ENCODE data around the gene RAB33B.

- no peak for TF ChIP-seq CTCF (IDR thresholded peaks at IDR 0.05)
- TF ChIP-seq AFF4 (CRISPR knock-in tag; IDR thresholded peaks at IDR 0.05; ENCODE audit: borderline replicate concordance): no peak
- TF ChIP-seq JUN (CRISPR knock-in tag; IDR thresholded peaks at IDR 0.05): no peak
- TF ChIP-seq GABPB1 (CRISPR knock-in tag; IDR thresholded peaks at IDR 0.05): no peak
- TF ChIP-seq SP1 (CRISPR knock-in tag; conservative IDR thresholded peaks at IDR 0.05): no peak
- TF ChIP-seq ELF4 (CRISPR knock-in tag; IDR thresholded peaks at IDR 0.05; ENCODE audit: low read depth): no peak
- no peak for TF ChIP-seq FOXP1 (CRISPR knock-in tag; IDR thresholded peaks at IDR 0.05; ENCODE audit: borderline replicate concordance)
- TF ChIP-seq ZNF232 (CRISPR knock-in tag; IDR thresholded peaks at IDR 0.05): no peak
- TF ChIP-seq ATF2 (CRISPR knock-in tag; IDR thresholded peaks at IDR 0.05; ENCODE audit: borderline replicate concordance, low read depth): no peak
- no peak for TF ChIP-seq SMAD3 (CRISPR knock-in tag; IDR thresholded peaks at IDR 0.05; ENCODE audit: borderline replicate concordance)
These were observed 33.3 kb upstream of the RAB33B start for GRCh38 chr4:139420652-139421051.
